ENCODE data around the gene MID1.

The MID1 gene

GRCh38 chrX:10486373-10486772 lies 134.0 kb downstream of the MID1 start:
- H3K27ac ChIP-seq (ENCODE audit: low read depth, low read length), result no peak overlapping the region

GRCh38 chrX:10485326-10485725 lies 135.1 kb downstream of the MID1 start:
- no peak overlapping the region for H3K9ac ChIP-seq (ENCODE audit: low read length)
- H3K27ac ChIP-seq (ENCODE audit: low read depth, low read length), result no peak overlapping the region
- no peaks in the 10 kb centered on the region for H3K36me3 ChIP-seq (ENCODE audit: low read length)
- no peaks in the 10 kb centered on the region for H3K9me2 ChIP-seq (replicated peaks; ENCODE audit: insufficient read depth, low read length)
- H3K79me2 ChIP-seq (ENCODE audit: insufficient read depth, low read length), result no peaks in the 10 kb centered on the region
- TF ChIP-seq CTCF (IDR thresholded peaks at IDR 0.05; ENCODE audit: insufficient read depth, low read length, poor library complexity, severe bottlenecking), result no peak
- TF ChIP-seq EZH2phosphoT487 (conservative IDR thresholded peaks at IDR 0.05; ENCODE audit: low read length), result no peak
- H4K20me1 ChIP-seq (ENCODE audit: low read depth, low read length), result no peaks in the 10 kb centered on the region
- H3K4me3 ChIP-seq (ENCODE audit: insufficient read depth, low read length, poor library complexity, severe bottlenecking), result no peak overlapping the region
- H3K27me3 ChIP-seq (ENCODE audit: low read length), result no peaks in the 10 kb centered on the region
- H3K4me2 ChIP-seq (ENCODE audit: low read depth, low read length, poor library complexity, severe bottlenecking), result no peak overlapping the region
- H2AFZ ChIP-seq (ENCODE audit: low read depth, low read length, severe bottlenecking), result no peak overlapping the region
- H3K9me3 ChIP-seq (ENCODE audit: insufficient read depth, low read length), result no peaks in the 10 kb centered on the region
- no peaks in the 10 kb centered on the region for H3F3A ChIP-seq (ENCODE audit: insufficient read depth)

More at GRCh38 chrX:10486373-10486772, 134.0 kb downstream of the MID1 start:
- Histone ChIP-seq H4K20me1 (ENCODE audit: low read depth, low read length) (no peaks in the 10 kb centered on the region), H3K36me3 (ENCODE audit: low read length) (no peaks in the 10 kb centered on the region), H3K9me3 (ENCODE audit: insufficient read depth, low read length) (no peaks in the 10 kb centered on the region), H3K9ac (ENCODE audit: low read length) (no peak overlapping the region), H3K4me3 (ENCODE audit: insufficient read depth, low read length, poor library complexity, severe bottlenecking) (no peak overlapping the region), H3F3A (ENCODE audit: insufficient read depth) (no peaks in the 10 kb centered on the region), H3K79me2 (ENCODE audit: insufficient read depth, low read length) (no peaks in the 10 kb centered on the region), H3K27me3 (ENCODE audit: low read length) (no peaks in the 10 kb centered on the region), H2AFZ (ENCODE audit: low read depth, low read length, severe bottlenecking) (no peak overlapping the region), H3K9me2 (replicated peaks; ENCODE audit: insufficient read depth, low read length) (no peaks in the 10 kb centered on the region), H3K4me2 (ENCODE audit: low read depth, low read length, poor library complexity, severe bottlenecking) (no peak overlapping the region)
- no peak for TF ChIP-seq EZH2phosphoT487 (conservative IDR thresholded peaks at IDR 0.05; ENCODE audit: low read length)
- TF ChIP-seq CTCF (IDR thresholded peaks at IDR 0.05; ENCODE audit: insufficient read depth, low read length, poor library complexity, severe bottlenecking), result no peak

GRCh38 chrX:10484683-10485247 lies 135.6 kb downstream of the MID1 start:
- Histone ChIP-seq H3F3A (ENCODE audit: insufficient read depth) (no peaks in the 10 kb centered on the region), H4K20me1 (ENCODE audit: low read depth, low read length) (no peaks in the 10 kb centered on the region), H3K9me2 (replicated peaks; ENCODE audit: insufficient read depth, low read length) (no peaks in the 10 kb centered on the region), H3K4me2 (ENCODE audit: low read depth, low read length, poor library complexity, severe bottlenecking) (no peak overlapping the region), H3K36me3 (ENCODE audit: low read length) (no peaks in the 10 kb centered on the region), H3K79me2 (ENCODE audit: insufficient read depth, low read length) (no peaks in the 10 kb centered on the region), H3K4me3 (ENCODE audit: insufficient read depth, low read length, poor library complexity, severe bottlenecking) (no peak overlapping the region), H2AFZ (ENCODE audit: low read depth, low read length, severe bottlenecking) (no peak overlapping the region), H3K27me3 (ENCODE audit: low read length) (no peaks in the 10 kb centered on the region), H3K9ac (ENCODE audit: low read length) (no peak overlapping the region), H3K9me3 (ENCODE audit: insufficient read depth, low read length) (no peaks in the 10 kb centered on the region), H3K27ac (ENCODE audit: low read depth, low read length) (no peak overlapping the region)
- no peak for TF ChIP-seq CTCF (IDR thresholded peaks at IDR 0.05; ENCODE audit: insufficient read depth, low read length, poor library complexity, severe bottlenecking)
- no peak for TF ChIP-seq EZH2phosphoT487 (conservative IDR thresholded peaks at IDR 0.05; ENCODE audit: low read length)

All from SU-DHL-6 (cell line).